WERI-Rb-1 (cell line): ENCODE results near the gene STPG2.

Source experiments
- DNase-seq: peaks from one replicate; pipeline ENCODE4 v3.0.0-alpha.2; 2020
- H3K27ac ChIP-seq: fragments of 250-450 bp; sonication (Bioruptor Pico); 2 replicates; pipeline ENCODE4 v1.5.1; 2020; ENCODE audit warnings: mild to moderate bottlenecking, moderate library complexity
- H3K27me3 ChIP-seq: fragments of 250-450 bp; sonication (Bioruptor Pico); 2 replicates; pipeline ENCODE4 v1.5.1; 2021; ENCODE audit warnings: mild to moderate bottlenecking, low read depth, moderate library complexity; ENCODE audit not compliant: insufficient read depth, severe bottlenecking
- H3K36me3 ChIP-seq: fragments of 250-450 bp; sonication (Bioruptor Pico); 2 replicates; pipeline ENCODE4 v1.5.1; 2020; ENCODE audit warnings: mild to moderate bottlenecking, moderate library complexity
- H3K4me3 ChIP-seq: 2 replicates; pipeline ENCODE4 v1.5.1; 2011; ENCODE audit warnings: low read depth, mild to moderate bottlenecking, control low read depth, low read length
- H3K9me3 ChIP-seq: fragments of 250-450 bp; sonication (Bioruptor Pico); 2 replicates; pipeline ENCODE4 v1.5.1; 2021; ENCODE audit warnings: mild to moderate bottlenecking, moderate library complexity; ENCODE audit not compliant: severe bottlenecking
- CTCF ChIP-seq: IDR thresholded peaks from 2 replicates; pipeline ENCODE4 v1.5.1; 2011; ENCODE audit warnings: low read depth, mild to moderate bottlenecking, control low read depth, inconsistent platforms, low read length

STPG2 gene

GRCh38 chr4:98150092-98150761 lies 7.0 kb upstream of the STPG2 start:
- Histone ChIP-seq H3K9me3 (no peaks in the 10 kb centered on the region), H3K4me3 (no peak overlapping the region), H3K36me3 (no peaks in the 10 kb centered on the region), H3K27me3 (no peaks in the 10 kb centered on the region), H3K27ac (no peak overlapping the region)
- no peak for DNase-seq
- TF ChIP-seq CTCF: no peak

DNA sequence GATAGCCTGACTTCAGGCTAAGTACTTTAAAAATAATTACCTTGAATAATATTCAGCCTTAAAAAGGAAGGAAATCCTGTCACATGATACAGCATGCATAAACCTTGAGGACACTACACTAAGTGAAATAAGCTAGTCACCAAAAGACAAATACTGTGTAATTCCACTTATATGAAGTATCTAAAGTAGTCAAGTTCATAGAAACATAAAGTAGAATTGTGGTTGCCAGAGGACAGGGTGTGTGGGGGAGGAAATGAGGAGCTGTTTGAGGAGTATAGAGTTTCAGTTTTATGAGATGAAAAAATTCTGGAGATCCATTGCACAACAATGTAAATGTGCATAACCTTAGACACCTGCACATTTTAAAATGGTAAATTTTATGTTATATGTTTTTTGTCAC lies 5.6 kb upstream of the STPG2 start:
- H3K36me3 ChIP-seq: no peaks in the 10 kb centered on the region
- H3K27me3 ChIP-seq: no peaks in the 10 kb centered on the region
- DNase-seq: no peak
- TF ChIP-seq CTCF: no peak
- H3K9me3 ChIP-seq: no peaks in the 10 kb centered on the region
- no peak overlapping the region for H3K4me3 ChIP-seq
- no peak overlapping the region for H3K27ac ChIP-seq

- Histone ChIP-seq H3K27ac (no peak overlapping the region), H3K9me3 (no peaks in the 10 kb centered on the region), H3K36me3 (no peaks in the 10 kb centered on the region), H3K4me3 (no peak overlapping the region), H3K27me3 (no peaks in the 10 kb centered on the region)
- DNase-seq: no peak
- no peak for TF ChIP-seq CTCF
Observed at GRCh38 chr4:98126141-98126540, 17.1 kb downstream of the STPG2 start.

DNA sequence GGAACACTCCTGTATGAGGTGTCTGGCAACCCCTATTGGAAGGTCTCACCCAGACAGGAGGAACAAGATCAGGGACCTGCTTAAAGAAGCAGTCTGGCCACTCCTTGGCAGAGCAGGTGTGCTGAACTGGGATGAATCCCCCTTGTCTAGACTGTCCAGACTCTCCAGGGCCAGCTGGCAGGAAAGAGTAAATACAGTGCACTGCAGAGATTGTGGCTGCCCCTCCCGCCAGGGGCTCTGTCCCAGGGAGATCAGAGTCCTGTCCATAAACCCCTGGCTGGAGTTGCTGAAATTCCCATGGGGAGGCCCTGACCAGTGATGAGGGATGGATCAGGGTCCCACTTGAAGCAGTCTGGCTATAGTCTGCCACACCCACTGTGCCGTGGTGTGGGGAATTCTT lies 17.7 kb downstream of the STPG2 start:
- Histone ChIP-seq H3K36me3 (no peaks in the 10 kb centered on the region), H3K4me3 (no peak overlapping the region), H3K9me3 (no peaks in the 10 kb centered on the region), H3K27me3 (no peaks in the 10 kb centered on the region), H3K27ac (no peak overlapping the region)
- TF ChIP-seq CTCF: no peak
- DNase-seq: no peak

- Histone ChIP-seq H3K36me3 (no peaks in the 10 kb centered on the region), H3K4me3 (no peak overlapping the region), H3K27me3 (no peaks in the 10 kb centered on the region), H3K9me3 (peaks cover 3% of the 10 kb centered on the region), H3K27ac (no peak overlapping the region)
- TF ChIP-seq CTCF: no peak
- no peak for DNase-seq
Observed at GRCh38 chr4:98117363-98117762, 25.9 kb downstream of the STPG2 start.

- TF ChIP-seq CTCF: peak; percentile 59
- H3K27ac ChIP-seq: no peak overlapping the region; the same call in 1 of the 2 replicates
- H3K36me3 ChIP-seq: no peaks in the 10 kb centered on the region
- peak overlapping the region; percentile 17 for H3K4me3 ChIP-seq
- peaks cover 3% of the 10 kb centered on the region for H3K9me3 ChIP-seq
- DNase-seq: peak; percentile 83
- H3K27me3 ChIP-seq: no peaks in the 10 kb centered on the region
Observed at GRCh38 chr4:98113012-98113411, 30.3 kb downstream of the STPG2 start.
